ENCODE measurements around the gene DDX23.
A peak's percentile ranks its signal among the peaks of the same experiment; 100 is the strongest.

DDX23 gene

DNA sequence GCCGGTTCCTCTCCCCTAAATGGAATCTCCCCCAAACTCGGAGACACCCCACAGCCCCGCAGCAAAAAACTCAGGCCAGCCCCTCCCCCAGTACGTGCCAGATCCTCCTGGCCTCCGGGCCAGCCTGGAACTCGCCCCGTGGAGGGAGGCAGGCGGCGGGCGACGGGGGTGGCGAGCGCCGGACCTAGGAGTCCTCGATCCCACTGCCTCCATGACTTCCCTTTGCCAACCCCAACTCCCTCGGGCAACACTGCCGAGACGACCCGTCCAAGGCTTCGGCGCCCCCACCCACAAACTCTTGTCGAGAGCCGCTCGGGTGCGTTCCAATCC lies 63.5 kb downstream of the DDX23 start:
- no peaks in the 10 kb centered on the region for H3K36me3 Mint-ChIP-seq (ENCODE audit: low read depth)
- H3K27me3 Mint-ChIP-seq (ENCODE audit: low read depth) = peaks cover 58% of the 10 kb centered on the region
- peak overlapping the region; percentile 58 for H3K4me3 Mint-ChIP-seq
- no peaks in the 10 kb centered on the region for H3K9me3 Mint-ChIP-seq
- no peak for DNase-seq (ENCODE audit: low spot score)
- H3K4me1 Mint-ChIP-seq (ENCODE audit: low read depth) = peaks cover 3% of the 10 kb centered on the region
- no peak overlapping the region for H3K27ac Mint-ChIP-seq

DNA sequence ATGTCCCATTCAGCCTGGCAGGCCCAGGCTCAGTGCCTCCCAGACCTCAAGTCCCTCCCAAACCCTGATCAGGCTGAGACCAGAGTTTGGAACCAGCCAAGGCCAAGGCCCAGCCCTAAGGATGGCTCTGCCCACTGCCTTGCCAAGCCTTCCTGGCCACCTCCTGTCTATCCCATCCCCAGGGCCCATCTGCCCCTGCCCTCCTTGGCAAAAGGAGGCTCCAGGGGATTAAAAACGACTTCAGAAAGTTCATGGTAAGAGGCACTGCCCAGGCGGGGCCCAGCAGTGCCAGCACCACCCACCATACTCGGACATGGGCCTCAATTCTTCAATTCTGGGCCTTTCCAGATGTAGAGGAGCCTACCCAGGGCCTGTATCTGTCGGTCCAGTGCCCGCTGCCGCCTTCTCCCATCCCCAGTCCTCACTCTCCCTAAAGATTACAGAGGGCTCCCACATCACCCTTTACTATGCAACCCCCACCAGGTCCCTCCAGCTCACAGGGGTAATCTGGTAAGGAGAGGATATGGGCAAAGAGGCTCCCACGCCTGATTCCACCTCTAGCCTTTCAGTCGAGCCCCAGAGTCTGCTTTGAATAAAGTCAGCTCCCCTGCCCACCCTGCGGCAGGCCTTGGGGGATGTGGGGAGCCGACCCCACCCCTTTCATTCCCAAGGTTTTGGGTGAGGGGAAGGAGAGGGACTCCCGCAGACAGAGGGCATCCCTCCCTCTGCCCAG lies 64.0 kb downstream of the DDX23 start:
- no peak for DNase-seq (ENCODE audit: low spot score)
- peak overlapping the region; percentile 32 for H3K4me3 Mint-ChIP-seq
- H3K36me3 Mint-ChIP-seq (ENCODE audit: low read depth) = no peaks in the 10 kb centered on the region
- H3K27me3 Mint-ChIP-seq (ENCODE audit: low read depth) = peaks cover 57% of the 10 kb centered on the region
- peaks cover 3% of the 10 kb centered on the region for H3K4me1 Mint-ChIP-seq (ENCODE audit: low read depth)
- no peaks in the 10 kb centered on the region for H3K9me3 Mint-ChIP-seq
- no peak overlapping the region for H3K27ac Mint-ChIP-seq

- no peaks in the 10 kb centered on the region for H3K9me3 Mint-ChIP-seq
- H3K4me1 Mint-ChIP-seq (ENCODE audit: low read depth) = peaks cover 3% of the 10 kb centered on the region
- H3K4me3 Mint-ChIP-seq = no peak overlapping the region
- H3K27ac Mint-ChIP-seq = no peak overlapping the region
- no peaks in the 10 kb centered on the region for H3K36me3 Mint-ChIP-seq (ENCODE audit: low read depth)
- no peak for DNase-seq (ENCODE audit: low spot score)
- H3K27me3 Mint-ChIP-seq (ENCODE audit: low read depth) = peaks cover 55% of the 10 kb centered on the region
Observed at GRCh38 chr12:48786591-48787544, 65.1 kb downstream of the DDX23 start.

- H3K36me3 Mint-ChIP-seq (ENCODE audit: low read depth) = no peaks in the 10 kb centered on the region
- H3K4me1 Mint-ChIP-seq (ENCODE audit: low read depth) = no peaks in the 10 kb centered on the region
- H3K27ac Mint-ChIP-seq = no peak overlapping the region
- no peaks in the 10 kb centered on the region for H3K9me3 Mint-ChIP-seq
- H3K4me3 Mint-ChIP-seq = no peak overlapping the region
- no peak for DNase-seq (ENCODE audit: low spot score)
- H3K27me3 Mint-ChIP-seq (ENCODE audit: low read depth) = peaks cover 37% of the 10 kb centered on the region
Observed at GRCh38 chr12:48783432-48783831, 68.5 kb downstream of the DDX23 start.

DNA sequence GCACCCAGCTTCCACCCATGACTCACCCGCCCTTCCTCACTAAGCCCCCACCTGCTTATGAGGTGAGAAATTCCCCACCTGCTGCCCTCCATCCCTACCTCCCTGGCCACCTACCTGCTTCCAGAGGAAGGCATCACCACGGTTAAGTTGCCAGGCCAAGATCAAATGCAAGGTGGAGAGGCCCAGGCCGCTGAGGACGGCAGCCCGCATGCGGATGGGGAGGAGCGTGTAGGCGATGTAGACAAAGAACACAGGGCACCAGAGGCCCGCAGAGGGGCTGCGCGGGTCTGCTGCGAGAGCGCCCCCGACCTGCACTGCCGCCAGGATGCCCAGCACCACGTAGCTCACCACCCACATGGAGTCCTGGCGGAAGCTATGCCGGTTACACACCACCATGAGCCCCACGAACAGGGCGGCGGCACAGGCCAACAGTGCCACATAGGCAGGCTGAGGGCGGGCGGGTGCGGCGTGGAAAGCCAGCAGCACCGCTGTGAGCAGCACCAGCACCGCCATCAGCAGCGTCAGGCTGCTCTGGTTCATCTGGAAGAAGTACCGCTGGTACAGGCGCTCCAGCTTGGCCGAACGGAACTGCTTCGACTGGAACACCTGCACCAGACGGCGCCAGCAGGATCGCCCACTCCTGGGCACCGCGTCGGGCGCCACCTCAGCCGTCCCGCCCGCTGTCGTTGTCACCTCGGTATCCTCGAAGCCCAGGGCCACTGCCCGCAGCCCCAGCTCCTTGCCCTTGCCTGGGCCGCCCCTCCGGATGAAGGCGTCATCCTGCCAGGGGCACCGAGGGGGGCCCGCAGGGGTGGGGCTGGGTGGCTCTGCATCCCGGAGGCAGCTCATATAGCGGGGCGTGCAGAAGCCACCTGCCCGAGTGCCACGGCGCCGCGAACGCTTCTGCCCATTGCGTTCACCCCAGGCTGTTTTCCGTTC lies 69.2 kb downstream of the DDX23 start:
- no peaks in the 10 kb centered on the region for H3K36me3 Mint-ChIP-seq (ENCODE audit: low read depth)
- H3K9me3 Mint-ChIP-seq = no peaks in the 10 kb centered on the region
- no peak overlapping the region for H3K4me3 Mint-ChIP-seq
- no peak for DNase-seq (ENCODE audit: low spot score)
- H3K4me1 Mint-ChIP-seq (ENCODE audit: low read depth) = no peaks in the 10 kb centered on the region
- peaks cover 30% of the 10 kb centered on the region for H3K27me3 Mint-ChIP-seq (ENCODE audit: low read depth)
- H3K27ac Mint-ChIP-seq = no peak overlapping the region

DNA sequence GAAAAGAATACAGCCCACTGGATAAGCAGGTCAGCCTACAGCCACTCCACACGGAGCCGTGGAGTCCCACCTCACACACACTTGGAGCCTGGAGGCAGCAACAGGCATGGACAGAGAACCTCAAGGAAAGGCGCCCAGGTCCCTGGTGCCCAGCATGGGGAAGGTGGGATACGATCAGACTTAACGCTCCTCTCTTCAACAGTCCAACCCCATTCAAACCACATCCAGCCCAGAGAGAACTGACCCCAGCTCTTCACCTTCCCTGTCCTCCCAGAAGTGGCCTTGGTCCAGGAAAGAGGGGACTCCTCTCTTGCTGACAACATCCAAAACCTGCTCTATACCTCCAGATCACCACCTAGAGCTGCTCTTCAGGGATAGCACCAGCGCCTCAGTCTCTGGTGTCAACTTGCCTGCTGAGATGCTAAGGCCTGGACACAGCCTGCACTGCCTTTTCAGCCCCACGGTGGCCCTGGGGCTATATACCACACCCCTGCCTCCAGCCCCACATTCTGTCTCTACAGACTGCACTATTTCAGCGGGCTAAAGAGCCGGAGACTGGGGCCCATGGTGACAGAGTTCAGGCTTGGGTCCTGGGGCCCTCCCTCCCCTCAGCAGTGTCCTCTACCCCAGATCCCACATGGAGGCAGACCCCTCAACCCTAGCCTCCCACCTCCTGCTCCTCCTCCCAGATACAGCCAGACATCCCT lies 70.1 kb downstream of the DDX23 start:
- no peak for DNase-seq (ENCODE audit: low spot score)
- H3K36me3 Mint-ChIP-seq (ENCODE audit: low read depth) = no peaks in the 10 kb centered on the region
- no peaks in the 10 kb centered on the region for H3K9me3 Mint-ChIP-seq
- peaks cover 21% of the 10 kb centered on the region for H3K27me3 Mint-ChIP-seq (ENCODE audit: low read depth)
- no peak overlapping the region for H3K27ac Mint-ChIP-seq
- H3K4me1 Mint-ChIP-seq (ENCODE audit: low read depth) = no peaks in the 10 kb centered on the region
- H3K4me3 Mint-ChIP-seq = no peak overlapping the region

DNA sequence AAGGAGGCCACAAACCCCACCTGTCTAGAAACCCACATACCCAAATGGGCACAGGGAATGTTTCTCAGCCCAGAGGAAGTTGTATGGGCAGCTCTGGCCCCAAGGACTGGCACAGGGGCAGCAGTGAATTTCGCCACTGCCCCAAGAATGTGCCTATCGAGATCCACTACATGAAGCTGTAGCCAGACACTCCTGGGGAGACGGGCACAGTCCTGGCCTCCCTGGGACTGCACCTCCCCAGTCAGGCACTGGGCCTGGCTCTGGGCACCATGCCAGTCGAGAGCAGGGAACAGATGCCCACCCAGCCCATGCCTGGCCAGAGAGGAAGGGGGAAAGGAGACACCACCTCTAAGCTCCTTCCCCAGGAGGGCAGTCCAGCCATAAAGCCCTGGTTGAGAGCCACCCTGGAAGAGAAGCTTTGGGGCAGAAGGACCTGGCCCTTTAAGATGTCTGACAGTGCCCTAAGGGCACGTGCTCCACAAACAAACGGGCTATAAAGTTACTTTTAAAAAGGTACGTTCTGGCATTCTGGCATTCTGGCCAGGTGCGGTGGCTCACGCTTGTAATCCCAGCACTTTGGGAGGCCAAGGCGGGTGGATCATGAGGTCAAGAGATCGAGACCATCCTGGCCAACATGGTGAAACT lies 71.5 kb downstream of the DDX23 start:
- Mint-ChIP-seq H3K4me1 (ENCODE audit: low read depth) (no peaks in the 10 kb centered on the region), H3K27me3 (ENCODE audit: low read depth) (peaks cover 8% of the 10 kb centered on the region), H3K9me3 (no peaks in the 10 kb centered on the region), H3K27ac (no peak overlapping the region), H3K36me3 (ENCODE audit: low read depth) (no peaks in the 10 kb centered on the region), H3K4me3 (no peak overlapping the region)
- DNase-seq (ENCODE audit: low spot score) = no peak

DNA sequence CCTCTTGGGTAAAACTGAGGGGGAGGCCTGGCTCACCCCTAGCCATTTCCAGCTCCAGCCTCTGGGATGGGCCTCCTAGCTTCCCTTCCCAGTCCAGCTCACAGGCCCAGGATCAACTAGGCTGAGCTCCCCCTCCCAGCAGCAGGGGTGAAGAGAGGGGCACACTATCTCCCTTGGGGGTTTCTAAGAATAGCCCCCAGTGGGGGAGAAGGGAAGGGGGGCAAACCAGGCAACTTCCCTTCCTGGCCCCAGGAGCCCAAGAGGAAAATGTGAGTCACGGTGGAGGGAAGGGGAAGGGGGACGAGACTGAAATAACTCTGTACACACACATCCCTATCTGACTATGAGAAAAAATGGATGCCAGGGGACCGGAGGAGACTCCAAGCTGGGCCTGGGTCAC lies 72.1 kb downstream of the DDX23 start:
- Mint-ChIP-seq H3K27ac (no peak overlapping the region), H3K4me3 (no peak overlapping the region), H3K4me1 (ENCODE audit: low read depth) (no peaks in the 10 kb centered on the region), H3K27me3 (ENCODE audit: low read depth) (peaks cover 4% of the 10 kb centered on the region), H3K9me3 (no peaks in the 10 kb centered on the region), H3K36me3 (ENCODE audit: low read depth) (no peaks in the 10 kb centered on the region)
- no peak for DNase-seq (ENCODE audit: low spot score)

Measured in T-helper 2 cell treated with Interferon-gamma antibody and Interleukin-4, amounts not matched to agents 5 μg/mL and 100 μg/mL, for 36 hours (primary cell).